Measurements from ENCODE around the gene NDUFS2. TPM values are rescaled to one million over a fixed set of nuclear protein-coding genes. Genes with fewer than 3 reads are reported as not detected.

NDUFS2 gene
- 10 to 100 TPM; 87.3 to 88.8 TPM for total RNA-seq

DNA sequence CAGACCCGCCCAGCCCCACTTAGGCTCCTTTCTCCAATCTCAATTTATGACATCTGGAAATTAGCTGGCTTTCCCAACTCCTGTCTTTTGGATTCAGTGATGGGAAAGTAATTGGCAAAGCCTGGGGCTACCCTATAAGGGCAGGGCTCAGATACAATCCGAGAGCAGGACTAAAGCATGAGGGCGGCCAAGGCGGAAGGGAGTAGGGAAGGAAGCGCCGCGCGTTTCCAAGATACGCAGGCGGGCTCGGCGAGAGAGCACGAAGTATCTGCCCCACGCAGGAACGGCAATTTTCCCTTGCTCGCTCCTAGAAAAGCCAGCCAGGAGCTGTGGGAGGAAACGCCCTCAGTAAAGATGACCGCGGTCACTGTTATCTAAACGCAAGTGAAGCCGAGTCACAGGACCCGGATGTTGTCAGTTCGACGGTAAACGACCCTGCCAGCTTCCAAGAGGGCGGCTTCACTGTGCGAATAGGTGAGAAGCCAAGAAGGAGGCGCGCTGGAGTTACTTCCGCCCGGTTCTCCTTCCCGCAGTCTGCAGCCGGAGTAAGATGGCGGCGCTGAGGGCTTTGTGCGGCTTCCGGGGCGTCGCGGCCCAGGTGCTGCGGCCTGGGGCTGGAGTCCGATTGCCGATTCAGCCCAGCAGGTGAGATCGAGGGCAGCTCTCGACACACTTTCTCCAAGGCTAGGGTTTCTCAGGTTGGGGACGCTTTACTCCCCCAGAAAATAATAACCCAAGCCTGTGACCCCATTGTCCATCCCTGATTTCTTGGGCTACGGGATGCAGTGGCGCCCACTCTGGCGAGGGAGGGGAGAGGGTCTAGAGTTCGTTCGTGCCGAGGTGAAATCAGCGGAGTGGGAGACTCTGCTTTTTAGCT, at the start of gene NDUFS2:
Gene NDUFS2 (plus strand): TSS at position 532 of the 877 bp plus-strand sequence. CDS start 19 bp downstream, at position 551.
- ChIA-PET POLR2A (interaction anchor here (0.5 to 2.5 kb wide), 10 partner anchors 9 to 179 kb away, joined by 3 to 10 read pairs (median 6); partner anchors contain the start of genes PPOX, SDHC and TOMM40L), CTCF (interaction anchor here (0.6 to 7.2 kb wide), 6 partner anchors 9 to 105 kb away, joined by 3 to 56 read pairs (median 4); partner anchors contain the start of genes APOA2, PPOX and TOMM40L)

GRCh38 chr1:161153176-161153575, 49.0 kb upstream of the NDUFS2 start:
- CTCF ChIA-PET: interaction anchor here (0.7 to 1.1 kb wide), 3 partner anchors 16 to 135 kb away, joined by 3 to 5 read pairs (median 3); partner anchors contain the start of gene TOMM40L
- POLR2A ChIA-PET: interaction anchor here (0.5 to 3.0 kb wide), 5 partner anchors 13 to 73 kb away, joined by 3 to 21 read pairs (median 6); partner anchors contain the start of genes B4GALT3, NIT1, PFDN2 and PPOX

DNA sequence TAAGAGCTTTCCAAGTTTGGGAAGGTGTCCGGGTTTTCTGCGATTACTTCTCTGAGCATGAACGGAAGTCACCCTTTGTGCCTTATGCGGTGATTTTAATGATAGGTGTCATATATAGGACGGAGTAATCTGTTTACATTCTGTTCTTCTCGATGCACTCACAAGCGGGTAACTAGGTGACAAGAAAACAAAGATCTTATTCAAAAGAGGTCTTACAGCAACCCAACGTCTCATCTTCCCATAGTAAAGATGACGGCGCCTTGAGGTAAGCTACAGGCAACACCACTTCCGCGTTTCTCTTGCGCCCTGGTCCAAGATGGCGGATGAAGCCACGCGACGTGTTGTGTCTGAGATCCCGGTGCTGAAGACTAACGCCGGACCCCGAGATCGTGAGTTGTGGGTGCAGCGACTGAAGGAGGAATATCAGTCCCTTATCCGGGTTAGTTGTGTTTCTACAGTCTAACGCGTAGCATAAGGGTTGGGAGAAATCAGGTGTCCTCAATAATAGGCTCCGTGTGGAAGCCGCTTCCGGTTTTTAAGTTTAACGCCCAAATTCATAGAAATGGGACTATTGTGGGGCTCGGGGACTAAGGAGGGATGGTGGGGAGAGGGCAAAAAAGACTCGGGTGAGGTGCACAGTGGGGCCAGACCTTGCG, 48.4 kb upstream of the NDUFS2 start, which contains the start of gene UFC1:
Gene UFC1 (plus strand): TSS at position 297 of the 656 bp plus-strand sequence. CDS start 20 bp downstream, at position 317.
- ChIA-PET POLR2A (interaction anchor here (0.5 to 3.0 kb wide), 5 partner anchors 12 to 72 kb away, joined by 3 to 21 read pairs (median 6); partner anchors contain the start of genes B4GALT3, NIT1, PFDN2 and PPOX), CTCF (interaction anchor here (1.0 to 2.1 kb wide), 3 partner anchors 12 to 72 kb away, joined by 3 to 10 read pairs (median 5); partner anchors contain the start of genes PPOX and TOMM40L)

DNA sequence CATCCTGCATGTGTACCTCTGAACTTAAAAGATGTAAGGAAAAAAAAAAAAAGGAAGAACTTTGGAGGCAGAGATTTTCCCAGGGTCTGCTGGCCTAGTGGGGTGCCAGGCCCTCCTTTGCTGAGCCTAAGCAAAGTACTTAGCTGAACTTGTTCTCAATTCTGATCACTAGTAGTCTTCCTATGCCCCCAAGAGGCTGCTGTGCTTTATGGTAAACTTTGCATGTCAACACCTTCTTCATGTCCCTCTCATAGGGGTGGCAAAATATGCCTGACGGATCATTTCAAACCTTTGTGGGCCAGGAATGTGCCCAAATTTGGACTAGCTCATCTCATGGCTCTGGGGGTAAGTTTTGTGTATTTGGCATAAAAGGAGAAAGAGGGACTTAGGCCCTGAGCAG, 44.3 kb upstream of the NDUFS2 start:
- CTCF ChIA-PET: interaction anchor here (0.6 to 1.5 kb wide), 4 partner anchors 8 to 86 kb away, joined by 3 to 4 read pairs (median 4); partner anchors contain the start of gene PPOX
- POLR2A ChIA-PET: interaction anchor here (0.5 to 1.1 kb wide), 3 partner anchors 8 to 231 kb away, joined by 4 read pairs; partner anchors contain the start of genes PPOX and TOMM40L

DNA sequence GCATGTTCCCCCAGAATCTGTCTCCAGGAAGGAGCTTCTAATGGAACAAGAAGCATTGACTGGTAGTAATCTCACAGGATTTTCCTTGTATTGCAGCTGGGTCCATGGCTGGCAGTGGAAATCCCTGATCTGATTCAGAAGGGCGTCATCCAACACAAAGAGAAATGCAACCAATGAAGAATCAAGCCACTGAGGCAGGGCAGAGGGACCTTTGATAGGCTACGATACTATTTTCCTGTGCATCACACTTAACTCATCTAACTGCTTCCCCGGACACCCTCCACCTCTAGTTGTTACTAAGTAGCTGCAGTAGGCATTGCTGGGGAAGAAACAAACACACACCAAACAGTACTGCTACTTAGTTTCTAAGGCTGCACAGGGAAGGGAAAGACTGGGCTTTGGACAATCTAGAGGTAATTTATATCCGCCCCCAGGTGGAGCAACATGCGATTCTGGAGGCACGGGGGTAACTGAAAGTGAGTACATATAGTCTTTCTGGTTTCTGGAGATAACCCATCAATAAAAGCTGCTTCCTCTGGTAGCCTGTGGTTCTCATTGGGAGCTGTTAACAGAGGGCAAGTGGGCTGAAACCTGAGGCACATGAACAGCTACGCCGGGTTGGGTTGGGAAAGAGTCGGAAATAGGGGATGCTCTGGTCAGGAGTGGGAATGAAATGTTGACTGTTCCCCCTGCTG, 43.7 kb upstream of the NDUFS2 start:
- POLR2A ChIA-PET: interaction anchor here (0.5 to 0.7 kb wide), 2 partner anchors 67 to 230 kb away, joined by 4 read pairs; partner anchors contain the start of gene TOMM40L
- CTCF ChIA-PET: interaction anchor here (0.6 to 1.5 kb wide), 5 partner anchors 8 to 87 kb away, joined by 3 to 4 read pairs (median 4); partner anchors contain the start of gene PPOX

GRCh38 chr1:161159087-161159912, 42.9 kb upstream of the NDUFS2 start, which contains the start of gene USP21:
Gene USP21 (plus strand): TSS chr1:161159500. CDS start chr1:161160641, 1,141 bp downstream.
- POLR2A ChIA-PET: no interaction called here
- CTCF ChIA-PET: interaction anchor here (1.5 kb wide), 1 partner anchor 10 kb away, joined by 4 read pairs; no protein-coding TSS in a partner anchor

DNA sequence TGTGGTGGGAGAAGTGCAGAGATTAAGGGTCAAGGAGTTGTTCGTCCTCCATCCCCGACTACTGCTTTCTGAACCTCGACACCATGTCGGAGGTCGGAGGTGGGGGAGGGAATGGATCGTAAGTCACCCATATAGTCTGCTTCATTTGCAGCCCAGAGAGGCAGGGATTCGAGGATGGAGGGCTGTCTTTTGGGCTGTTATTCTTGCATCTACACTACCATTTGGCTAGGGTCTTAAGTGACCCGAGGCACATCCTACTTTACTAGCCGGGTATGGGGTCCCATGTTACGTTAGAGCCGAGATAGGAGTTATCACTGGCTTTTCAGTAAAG, 42.3 kb upstream of the NDUFS2 start:
- POLR2A ChIA-PET: no interaction called here
- CTCF ChIA-PET: interaction anchor here (1.5 kb wide), 1 partner anchor 9 kb away, joined by 4 read pairs; no protein-coding TSS in a partner anchor

DNA sequence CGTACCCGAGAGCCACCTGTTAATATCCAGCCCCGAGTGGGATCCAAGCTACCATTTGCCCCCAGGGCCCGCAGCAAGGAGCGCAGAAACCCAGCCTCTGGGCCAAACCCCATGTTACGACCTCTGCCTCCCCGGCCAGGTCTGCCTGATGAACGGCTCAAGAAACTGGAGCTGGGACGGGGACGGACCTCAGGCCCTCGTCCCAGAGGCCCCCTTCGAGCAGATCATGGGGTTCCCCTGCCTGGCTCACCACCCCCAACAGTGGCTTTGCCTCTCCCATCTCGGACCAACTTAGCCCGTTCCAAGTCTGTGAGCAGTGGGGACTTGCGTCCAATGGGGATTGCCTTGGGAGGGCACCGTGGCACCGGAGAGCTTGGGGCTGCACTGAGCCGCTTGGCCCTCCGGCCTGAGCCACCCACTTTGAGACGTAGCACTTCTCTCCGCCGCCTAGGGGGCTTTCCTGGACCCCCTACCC, 41.5 kb upstream of the NDUFS2 start:
- ChIA-PET CTCF (interaction anchor here (0.6 kb wide), 1 partner anchor 223 kb away, joined by 3 read pairs; no protein-coding TSS in a partner anchor), POLR2A (interaction anchor here (0.6 kb wide), 1 partner anchor 69 kb away, joined by 7 read pairs; no protein-coding TSS in a partner anchor)

DNA sequence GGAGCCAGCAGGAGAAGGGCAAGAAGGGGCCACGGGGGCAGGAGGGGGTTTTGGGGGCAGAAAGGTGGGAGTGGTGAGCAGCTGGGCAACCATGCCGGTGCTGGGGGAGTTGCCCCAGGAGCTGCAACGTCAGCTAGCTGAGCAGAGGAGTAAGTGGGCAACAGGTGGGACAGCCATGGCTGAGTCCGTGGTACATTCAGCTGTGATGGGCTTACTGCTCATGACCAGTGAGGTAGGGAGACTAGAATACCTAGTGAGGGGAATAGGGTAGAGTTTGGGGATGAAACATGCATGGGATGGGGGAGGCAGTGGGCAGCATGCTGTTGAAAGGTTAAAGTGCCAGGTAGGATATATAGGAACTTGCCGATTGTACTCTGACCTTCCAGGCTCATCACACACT, 40.5 kb upstream of the NDUFS2 start:
- CTCF ChIA-PET: interaction anchor here (1.7 kb wide), 1 partner anchor 10 kb away, joined by 4 read pairs; no protein-coding TSS in a partner anchor

DNA sequence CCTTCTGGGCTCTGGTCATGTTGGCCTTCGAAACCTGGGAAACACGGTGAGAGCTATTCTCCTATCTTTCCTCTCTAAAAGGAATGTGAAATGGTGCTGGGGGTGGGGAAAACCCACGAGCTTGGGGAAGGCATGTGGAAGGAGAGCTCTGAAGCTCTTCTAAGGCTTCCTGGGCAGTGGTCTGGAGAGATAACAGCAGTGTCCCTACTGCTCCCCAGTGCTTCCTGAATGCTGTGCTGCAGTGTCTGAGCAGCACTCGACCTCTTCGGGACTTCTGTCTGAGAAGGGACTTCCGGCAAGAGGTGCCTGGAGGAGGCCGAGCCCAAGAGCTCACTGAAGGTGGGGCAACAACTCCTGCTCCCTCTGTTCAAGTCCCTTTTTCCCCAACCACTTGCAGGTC, 40.1 kb upstream of the NDUFS2 start:
- ChIA-PET CTCF (interaction anchor here (1.7 kb wide), 1 partner anchor 10 kb away, joined by 4 read pairs; no protein-coding TSS in a partner anchor), POLR2A (interaction anchor here (0.6 kb wide), 2 partner anchors 15 to 23 kb away, joined by 4 to 6 read pairs; no protein-coding TSS in a partner anchor)

More for the DNA sequence above, 40.5 kb upstream of the NDUFS2 start:
- POLR2A ChIA-PET: interaction anchor here (0.6 kb wide), 2 partner anchors 24 to 68 kb away, joined by 6 to 7 read pairs; no protein-coding TSS in a partner anchor

GRCh38 chr1:161162806-161163205, 39.4 kb upstream of the NDUFS2 start:
- POLR2A ChIA-PET: interaction anchor here (0.6 kb wide), 1 partner anchor 15 kb away, joined by 4 read pairs; no protein-coding TSS in a partner anchor

GRCh38 chr1:161163793-161164192, 38.4 kb upstream of the NDUFS2 start:
- CTCF ChIA-PET: no interaction called here
- POLR2A ChIA-PET: no interaction called here

More at GRCh38 chr1:161162806-161163205, 39.4 kb upstream of the NDUFS2 start:
- CTCF ChIA-PET: interaction anchor here (1.7 kb wide), 1 partner anchor 9 kb away, joined by 4 read pairs; no protein-coding TSS in a partner anchor

DNA sequence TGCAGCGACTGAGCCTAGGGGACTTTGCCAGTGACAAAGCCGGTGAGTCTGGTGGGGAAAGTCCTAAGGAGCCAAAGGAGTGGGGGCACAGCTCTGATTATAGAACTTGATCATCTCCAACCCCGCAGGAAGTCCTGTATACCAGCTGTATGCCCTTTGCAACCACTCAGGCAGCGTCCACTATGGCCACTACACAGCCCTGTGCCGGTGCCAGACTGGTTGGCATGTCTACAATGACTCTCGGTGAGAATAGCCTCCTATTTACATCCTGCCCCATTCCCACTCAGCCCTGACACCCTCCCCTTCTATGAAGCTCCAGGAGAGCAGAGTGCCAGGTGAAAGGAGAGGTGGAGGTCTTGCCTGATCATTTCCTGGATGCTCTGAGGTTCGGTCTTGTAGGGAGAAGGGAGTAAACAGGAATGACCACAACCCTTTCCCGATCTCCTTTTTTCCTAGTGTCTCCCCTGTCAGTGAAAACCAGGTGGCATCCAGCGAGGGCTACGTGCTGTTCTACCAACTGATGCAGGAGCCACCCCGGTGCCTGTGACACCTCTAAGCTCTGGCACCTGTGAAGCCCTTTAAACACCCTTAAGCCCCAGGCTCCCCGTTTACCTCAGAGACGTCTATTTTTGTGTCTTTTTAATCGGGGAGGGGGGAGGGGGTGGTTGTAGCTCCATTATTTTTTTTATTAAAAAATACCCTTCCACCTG, 37.1 kb upstream of the NDUFS2 start:
- CTCF ChIA-PET: interaction anchor here (1.1 to 2.7 kb wide), 11 partner anchors 8 to 217 kb away, joined by 3 to 16 read pairs (median 5); partner anchors contain the start of genes B4GALT3, DEDD, NIT1 and PFDN2
- POLR2A ChIA-PET: interaction anchor here (1.0 to 2.6 kb wide), 5 partner anchors 8 to 442 kb away, joined by 3 to 21 read pairs (median 4); partner anchors contain the start of genes NDUFS2, NIT1, PFDN2 and UFC1

- CTCF ChIA-PET: interaction anchor here (1.1 to 2.7 kb wide), 13 partner anchors 8 to 216 kb away, joined by 3 to 16 read pairs (median 5); partner anchors contain the start of genes B4GALT3, DEDD, NIT1 and PFDN2
- POLR2A ChIA-PET: interaction anchor here (0.5 to 2.6 kb wide), 10 partner anchors 8 to 443 kb away, joined by 3 to 21 read pairs (median 4); partner anchors contain the start of genes NDUFS2, NIT1, PFDN2 and TOMM40L
These were observed 36.2 kb upstream of the NDUFS2 start, which contains the start of gene PPOX for GRCh38 chr1:161165742-161166668. Gene PPOX (plus strand): TSS chr1:161166426. CDS start chr1:161166848, 422 bp downstream.

Measured in activated CD8-positive, alpha-beta memory T cell treated with anti-CD3 and anti-CD28 coated beads for 36 hours (primary cell).